NCI-H2227 (cell line): ENCODE results near the gene MAGI1.

Experiments used
- DNase-seq: peaks from one replicate; lab custom pipeline; 2025; ENCODE audit not compliant: unreplicated experiment; lab: John Stamatoyannopoulos, UW

MAGI1 gene

GRCh38 chr3:65653731-65654130 lies 385.0 kb downstream of the MAGI1 start:
- DNase-seq, result no peak

DNA sequence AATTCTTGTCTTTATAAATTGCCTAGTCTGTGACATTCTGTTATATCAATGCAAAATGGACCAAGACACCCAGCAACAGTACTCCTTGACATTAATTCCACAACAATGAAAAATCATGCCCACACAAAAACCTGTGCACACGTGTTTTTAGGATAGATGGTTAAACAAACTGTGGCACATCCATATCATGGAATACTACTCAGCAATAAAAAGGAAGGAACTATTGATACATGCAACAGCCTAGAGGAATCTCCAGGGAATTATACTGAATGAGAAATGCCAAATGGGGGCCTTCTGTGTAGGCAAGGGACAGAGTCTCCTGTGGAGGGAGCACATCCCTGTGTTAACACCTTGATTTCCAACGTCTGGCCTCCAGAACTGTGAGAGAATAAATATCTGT lies 388.5 kb downstream of the MAGI1 start:
- no peak for DNase-seq

GRCh38 chr3:65647369-65647768 lies 391.3 kb downstream of the MAGI1 start:
- no peak for DNase-seq

GRCh38 chr3:65642883-65643282 lies 395.8 kb downstream of the MAGI1 start:
- no peak for DNase-seq

GRCh38 chr3:65641777-65642176 lies 396.9 kb downstream of the MAGI1 start:
- no peak for DNase-seq

DNA sequence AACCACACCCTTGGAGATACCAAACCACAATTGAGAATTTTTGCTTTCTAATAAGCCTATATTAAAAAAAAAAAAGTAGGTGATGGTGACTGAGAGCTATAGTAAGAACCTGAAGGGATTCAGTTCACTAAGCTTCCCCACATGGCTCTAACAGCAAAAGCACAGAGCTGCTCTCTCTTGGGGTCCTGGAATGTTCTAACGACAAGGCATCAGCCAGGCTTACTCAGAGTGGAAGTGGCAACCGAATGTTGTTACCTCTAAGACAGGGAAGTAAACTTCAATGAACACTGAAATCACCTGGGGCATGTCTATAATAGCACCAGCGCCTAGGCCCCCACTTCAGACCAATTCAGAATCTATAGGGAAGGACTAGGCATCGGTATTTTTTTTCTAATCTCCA lies 397.7 kb downstream of the MAGI1 start:
- no peak for DNase-seq

- no peak for DNase-seq
These were observed 399.3 kb downstream of the MAGI1 start for GRCh38 chr3:65639444-65639843.

GRCh38 chr3:65638301-65638700 lies 400.4 kb downstream of the MAGI1 start:
- DNase-seq, result no peak

DNA sequence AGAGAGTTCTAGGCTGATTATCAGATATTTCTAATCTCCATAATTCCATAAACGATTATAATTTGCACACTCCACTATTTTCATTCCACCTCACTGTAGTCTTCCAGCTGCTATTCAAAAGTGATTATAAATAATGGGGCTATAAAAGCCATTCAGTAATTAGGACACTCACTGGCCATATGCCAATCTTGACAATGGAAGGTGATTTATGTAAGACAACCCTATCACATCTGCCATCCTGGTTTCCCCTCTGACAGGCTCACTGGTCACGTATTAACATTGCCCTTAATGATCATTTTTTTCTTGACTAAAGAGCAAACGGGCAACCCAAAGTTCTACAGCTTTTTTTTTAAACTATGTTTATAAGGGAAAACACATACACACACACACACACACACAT lies 402.4 kb downstream of the MAGI1 start:
- DNase-seq, result peak; percentile 31

DNA sequence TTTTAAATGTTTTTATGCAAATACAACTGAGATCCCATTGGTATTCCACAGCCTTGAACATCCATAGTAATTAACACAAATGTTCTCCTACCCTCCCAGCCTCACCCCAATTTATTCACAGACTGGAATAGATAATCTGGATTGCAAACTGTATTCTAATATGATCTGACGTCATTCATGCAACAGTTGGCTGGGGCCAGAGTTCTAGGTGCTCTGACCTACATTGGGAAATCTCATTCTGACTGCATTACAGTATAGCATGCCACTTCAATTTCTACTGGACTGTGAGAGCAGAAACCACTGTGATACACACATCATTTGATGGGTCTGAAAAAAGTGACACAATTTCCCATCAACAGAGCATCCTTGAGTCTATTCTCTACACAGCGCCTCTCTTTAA lies 403.1 kb downstream of the MAGI1 start:
- no peak for DNase-seq

GRCh38 chr3:65633018-65633638 lies 405.6 kb downstream of the MAGI1 start:
- DNase-seq, result peak; percentile 3

- no peak for DNase-seq
These were observed 406.3 kb downstream of the MAGI1 start for GRCh38 chr3:65632414-65632813.

- DNase-seq, result no peak
These were observed 409.7 kb downstream of the MAGI1 start for GRCh38 chr3:65628978-65629377.

GRCh38 chr3:65627062-65627461 lies 411.7 kb downstream of the MAGI1 start:
- no peak for DNase-seq

DNA sequence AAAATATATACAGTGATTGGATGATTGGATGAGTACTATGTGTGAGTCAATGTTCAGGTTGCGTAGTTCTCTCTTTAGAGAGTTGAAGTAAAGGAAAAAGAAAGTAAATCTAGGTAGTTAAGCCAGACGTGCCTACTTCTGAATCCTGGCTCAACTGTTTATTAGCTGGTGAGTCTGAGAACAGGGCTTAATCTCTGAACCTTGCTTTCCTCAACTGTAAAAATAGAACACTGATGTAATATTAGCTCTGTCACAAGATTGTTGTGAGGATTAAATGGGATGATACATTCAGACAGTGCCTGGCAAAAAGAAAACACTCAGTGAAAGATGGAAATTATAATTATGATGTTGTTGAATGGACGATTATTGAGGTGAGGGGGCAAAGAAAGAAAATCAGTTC lies 413.4 kb downstream of the MAGI1 start:
- DNase-seq, result no peak

- no peak for DNase-seq
These were observed 415.4 kb downstream of the MAGI1 start for GRCh38 chr3:65623362-65623761.

DNA sequence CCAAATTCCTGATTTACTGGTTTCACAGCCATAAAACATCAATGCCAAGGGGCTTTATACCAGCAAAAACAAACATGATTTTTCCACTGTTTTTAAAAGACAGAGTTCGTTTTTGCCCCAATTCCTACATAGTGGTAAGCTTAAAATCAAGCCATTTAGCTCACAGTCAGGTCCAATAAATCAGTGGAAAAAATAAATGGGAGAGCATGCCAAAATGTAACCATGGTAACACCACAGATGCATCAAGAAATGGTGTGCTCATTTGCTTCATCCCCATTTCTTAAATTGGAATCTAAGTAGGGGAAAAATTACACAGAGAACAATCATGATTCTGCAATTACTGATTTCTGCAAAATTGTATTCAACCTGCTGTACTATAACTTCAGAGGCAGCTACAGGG lies 418.8 kb downstream of the MAGI1 start:
- peak; percentile 2 for DNase-seq

GRCh38 chr3:65619451-65619881 lies 419.3 kb downstream of the MAGI1 start:
- peak; percentile 13 for DNase-seq

DNA sequence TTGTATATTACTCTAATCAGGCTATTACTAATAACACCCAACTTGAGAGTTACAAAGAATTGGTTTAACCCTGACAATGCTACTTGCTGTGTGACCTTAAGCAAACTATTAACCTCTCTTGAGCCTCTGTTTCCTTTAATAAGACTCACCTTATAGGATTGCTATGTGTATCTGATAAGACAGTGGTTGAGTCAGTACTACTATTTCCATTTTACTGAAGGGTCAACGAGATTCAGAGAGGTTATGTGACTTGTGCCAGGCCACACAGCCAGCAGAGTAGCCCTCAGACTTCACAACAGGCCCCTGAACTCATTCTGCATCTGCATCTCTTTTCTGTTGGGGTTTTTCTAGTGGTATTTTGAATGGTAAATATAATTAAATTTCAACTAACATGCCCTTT lies 420.1 kb downstream of the MAGI1 start:
- DNase-seq, result no peak

- no peak for DNase-seq
These were observed 420.9 kb downstream of the MAGI1 start for GRCh38 chr3:65617787-65618186.

DNA sequence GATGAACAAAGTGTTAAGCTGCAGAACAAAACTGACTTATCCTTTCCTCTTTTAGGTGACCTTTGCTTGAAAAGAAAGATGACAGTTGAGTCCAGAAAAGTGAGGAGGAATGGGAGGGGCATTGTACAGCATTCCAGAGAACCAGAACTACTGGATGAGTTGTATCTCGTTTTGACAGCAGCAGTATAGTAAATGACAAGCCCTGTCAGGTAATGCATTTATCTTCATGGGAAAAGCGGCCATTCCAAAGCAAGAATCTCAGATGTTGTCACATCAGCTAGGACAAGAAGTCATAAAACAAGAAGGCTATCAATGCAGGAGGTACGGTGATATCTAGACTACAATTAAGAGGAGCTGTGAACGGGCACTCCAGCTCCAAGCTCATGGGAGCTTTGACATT lies 421.5 kb downstream of the MAGI1 start:
- no peak for DNase-seq

- no peak for DNase-seq
These were observed 422.2 kb downstream of the MAGI1 start for GRCh38 chr3:65616563-65616962.

DNA sequence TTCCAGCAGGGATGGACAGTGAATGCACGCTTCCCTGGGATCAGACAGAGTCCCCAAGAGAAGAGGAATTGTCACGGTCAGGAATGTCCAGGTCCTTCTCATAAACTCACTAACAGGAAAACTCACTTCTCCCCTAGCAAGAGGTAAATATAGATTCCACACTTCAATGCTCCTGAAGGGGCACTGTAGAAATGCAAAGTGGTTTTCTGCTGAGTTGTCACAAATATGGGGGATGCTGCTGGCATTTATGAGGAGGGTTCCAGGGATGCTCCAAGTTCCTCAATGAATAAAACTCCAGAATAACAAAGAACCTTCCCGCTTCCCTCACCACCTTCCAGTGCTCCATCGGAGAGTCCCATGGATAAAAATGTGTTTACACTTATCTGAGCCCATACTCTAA lies 423.4 kb downstream of the MAGI1 start:
- DNase-seq, result no peak

DNA sequence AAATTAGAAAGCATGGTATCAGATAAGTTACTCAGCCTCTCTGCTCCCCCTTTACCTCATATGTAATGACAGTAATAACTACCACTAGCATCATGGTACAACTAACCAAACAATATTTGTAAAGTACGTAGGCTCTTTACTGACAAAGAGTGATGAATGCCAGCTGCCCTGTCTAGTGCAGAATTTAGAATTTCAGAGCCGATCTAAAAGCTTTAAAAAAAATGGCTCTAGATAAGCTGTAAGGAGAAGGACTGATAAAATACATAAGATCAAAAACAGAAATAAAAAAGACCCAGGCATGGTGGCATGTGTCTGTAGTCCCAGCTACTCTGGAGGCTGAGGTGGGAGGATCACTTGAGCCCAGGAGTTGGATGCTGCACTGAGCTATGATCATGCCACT lies 424.1 kb downstream of the MAGI1 start:
- DNase-seq, result no peak
